ENCODE data around the gene SLC9B2. TPM values are rescaled to one million over a fixed set of nuclear protein-coding genes. Genes with fewer than 3 reads are reported as not detected.

SLC9B2 gene
- polyA plus RNA-seq, 1 experiment, result 10.1 TPM

DNA sequence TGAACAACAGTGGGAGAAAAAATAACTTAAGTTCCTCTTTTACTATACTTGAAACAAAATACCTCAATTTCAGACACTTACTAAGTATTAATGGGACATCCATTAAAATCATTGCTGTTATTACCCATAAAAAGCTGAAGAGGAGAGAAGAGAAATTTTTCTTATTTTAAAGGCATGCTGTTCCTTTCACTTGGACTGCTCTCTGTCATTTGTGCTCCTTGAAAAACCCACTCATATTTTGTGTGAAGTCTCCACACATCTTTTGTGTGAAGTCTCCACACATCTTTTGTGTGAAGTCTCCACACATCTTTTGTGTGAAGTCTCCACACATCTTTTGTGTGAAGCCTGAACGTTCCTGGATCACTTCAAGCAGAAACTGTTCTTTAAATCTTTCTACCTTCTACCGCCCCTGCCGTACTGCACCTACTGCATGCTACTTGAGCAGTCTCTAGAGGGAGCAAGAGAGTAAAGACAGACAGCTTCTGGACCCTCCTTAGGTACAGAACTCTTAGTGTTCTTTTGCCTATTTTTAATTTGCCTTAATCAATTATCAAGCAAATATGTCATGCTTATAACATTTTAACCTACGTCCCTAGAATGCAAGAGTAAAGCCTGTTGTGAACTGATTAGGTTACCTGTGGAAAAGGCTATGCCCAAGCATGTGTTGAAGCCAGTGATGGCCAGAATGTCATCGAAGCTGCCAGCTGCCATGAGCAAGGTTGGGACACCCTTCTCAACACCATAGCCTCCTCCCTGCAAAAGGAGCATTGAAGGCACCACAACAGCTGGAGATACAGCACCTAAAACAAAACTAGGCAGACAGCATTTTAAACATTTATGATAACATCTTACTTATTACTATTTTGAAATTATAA is 29.9 kb downstream of the SLC9B2 start:
- no peaks in the 10 kb centered on the region for H3K9me3 ChIP-seq (ENCODE audit: control insufficient read depth, insufficient read depth, low read length)
- H3K27me3 ChIP-seq (ENCODE audit: control insufficient read depth, insufficient read depth, low read length), result no peaks in the 10 kb centered on the region
- POLR2A ChIA-PET, result no interaction called here
- CTCF ChIA-PET, result interaction anchor here (0.6 to 5.3 kb wide), 12 partner anchors 9 to 358 kb away, joined by 3 to 44 read pairs (median 4); no protein-coding TSS in a partner anchor
- TF ChIP-seq, protein P1, sequence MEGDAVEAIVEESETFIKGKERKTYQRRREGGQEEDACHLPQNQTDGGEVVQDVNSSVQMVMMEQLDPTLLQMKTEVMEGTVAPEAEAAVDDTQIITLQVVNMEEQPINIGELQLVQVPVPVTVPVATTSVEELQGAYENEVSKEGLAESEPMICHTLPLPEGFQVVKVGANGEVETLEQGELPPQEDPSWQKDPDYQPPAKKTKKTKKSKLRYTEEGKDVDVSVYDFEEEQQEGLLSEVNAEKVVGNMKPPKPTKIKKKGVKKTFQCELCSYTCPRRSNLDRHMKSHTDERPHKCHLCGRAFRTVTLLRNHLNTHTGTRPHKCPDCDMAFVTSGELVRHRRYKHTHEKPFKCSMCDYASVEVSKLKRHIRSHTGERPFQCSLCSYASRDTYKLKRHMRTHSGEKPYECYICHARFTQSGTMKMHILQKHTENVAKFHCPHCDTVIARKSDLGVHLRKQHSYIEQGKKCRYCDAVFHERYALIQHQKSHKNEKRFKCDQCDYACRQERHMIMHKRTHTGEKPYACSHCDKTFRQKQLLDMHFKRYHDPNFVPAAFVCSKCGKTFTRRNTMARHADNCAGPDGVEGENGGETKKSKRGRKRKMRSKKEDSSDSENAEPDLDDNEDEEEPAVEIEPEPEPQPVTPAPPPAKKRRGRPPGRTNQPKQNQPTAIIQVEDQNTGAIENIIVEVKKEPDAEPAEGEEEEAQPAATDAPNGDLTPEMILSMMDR (IDR thresholded peaks at IDR 0.05; ENCODE audit: low read depth, low read length), result peak; percentile 79
- no peak overlapping the region for H3K4me3 ChIP-seq (ENCODE audit: low read depth, low read length)
- H3K27ac ChIP-seq (ENCODE audit: low read depth, low read length), result no peak overlapping the region
- DNase-seq (ENCODE audit: low read depth, low spot score), result no peak

DNA sequence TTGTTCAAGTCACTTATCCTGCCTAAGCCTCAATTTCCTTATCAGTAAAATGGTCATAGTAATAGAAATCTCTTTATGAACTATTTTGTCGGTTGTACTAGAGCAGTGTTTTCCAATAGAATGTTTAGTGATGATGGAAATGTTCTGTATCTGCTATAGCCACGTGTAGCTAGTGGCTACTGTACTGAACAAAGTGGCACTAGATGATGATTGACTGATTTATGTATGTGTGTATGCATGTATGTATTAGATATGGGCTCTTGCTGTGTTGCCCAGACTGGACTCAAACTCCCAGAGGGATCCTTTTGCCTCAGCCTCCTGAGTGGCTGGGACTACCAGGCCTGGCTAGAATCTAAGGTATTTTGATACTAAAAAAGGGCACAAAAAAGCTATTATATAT is 32.4 kb downstream of the SLC9B2 start:
- ChIA-PET CTCF (interaction anchor here (0.8 to 5.3 kb wide), 5 partner anchors 9 to 55 kb away, joined by 3 to 44 read pairs (median 4); partner anchors contain the start of gene BDH2), POLR2A (no interaction called here)
- H3K4me3 ChIP-seq (ENCODE audit: low read depth, low read length), result no peak overlapping the region
- no peaks in the 10 kb centered on the region for H3K27me3 ChIP-seq (ENCODE audit: control insufficient read depth, insufficient read depth, low read length)
- DNase-seq (ENCODE audit: low read depth, low spot score), result no peak
- TF ChIP-seq, protein P1 (IDR thresholded peaks at IDR 0.05; ENCODE audit: low read depth, low read length), result no peak
- no peaks in the 10 kb centered on the region for H3K9me3 ChIP-seq (ENCODE audit: control insufficient read depth, insufficient read depth, low read length)
- no peak overlapping the region for H3K27ac ChIP-seq (ENCODE audit: low read depth, low read length)

DNA sequence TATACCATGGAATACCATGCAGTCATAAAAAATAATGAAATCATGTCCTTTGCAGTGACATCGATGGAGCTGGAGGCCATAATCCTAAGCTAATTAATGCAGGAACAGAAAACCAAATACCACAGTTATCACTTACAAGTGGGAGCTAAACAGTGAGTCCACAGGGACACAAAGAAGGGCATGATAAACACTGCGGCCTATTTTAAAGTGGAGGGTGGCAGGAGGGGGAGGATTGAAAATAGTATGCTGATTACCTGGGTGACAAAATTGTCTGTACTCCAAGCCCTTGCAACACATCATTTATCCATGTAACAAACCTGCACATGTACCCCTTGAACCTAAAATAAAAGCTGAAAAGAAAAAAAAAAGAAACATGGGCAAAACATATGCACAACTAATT is 40.4 kb downstream of the SLC9B2 start:
- Histone ChIP-seq H3K9me3 (ENCODE audit: control insufficient read depth, insufficient read depth, low read length) (no peaks in the 10 kb centered on the region), H3K27me3 (ENCODE audit: control insufficient read depth, insufficient read depth, low read length) (no peaks in the 10 kb centered on the region), H3K27ac (ENCODE audit: low read depth, low read length) (no peak overlapping the region), H3K4me3 (ENCODE audit: low read depth, low read length) (no peak overlapping the region)
- no peak for DNase-seq (ENCODE audit: low read depth, low spot score)
- TF ChIP-seq, protein P1 (IDR thresholded peaks at IDR 0.05; ENCODE audit: low read depth, low read length), result no peak
- POLR2A ChIA-PET, result no interaction called here
- CTCF ChIA-PET, result interaction anchor here (0.9 kb wide), 1 partner anchor 415 kb away, joined by 3 read pairs; no protein-coding TSS in a partner anchor

DNA sequence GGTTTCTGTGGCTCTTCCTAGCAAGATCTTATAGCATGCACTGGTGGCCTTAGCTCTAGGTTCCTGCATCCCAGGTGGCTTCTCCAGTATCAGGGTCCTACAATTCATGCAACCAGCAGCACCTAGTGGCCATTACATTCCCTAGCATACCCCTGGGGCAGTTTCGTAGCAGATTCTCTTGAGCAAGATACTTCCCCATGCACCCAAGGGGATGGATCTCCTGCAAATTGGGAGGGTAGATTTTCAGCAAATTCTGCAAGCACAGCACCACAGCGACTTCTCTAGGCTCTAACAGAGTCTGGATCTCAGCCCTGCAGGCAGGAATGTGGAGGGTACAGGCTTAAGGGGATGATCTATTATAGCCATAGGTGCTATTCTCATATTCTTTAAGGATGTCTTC is 44.0 kb downstream of the SLC9B2 start:
- TF ChIP-seq, protein P1 (IDR thresholded peaks at IDR 0.05; ENCODE audit: low read depth, low read length), result peak; percentile 72
- Histone ChIP-seq H3K4me3 (ENCODE audit: low read depth, low read length) (no peak overlapping the region), H3K27me3 (ENCODE audit: control insufficient read depth, insufficient read depth, low read length) (no peaks in the 10 kb centered on the region), H3K9me3 (ENCODE audit: control insufficient read depth, insufficient read depth, low read length) (no peaks in the 10 kb centered on the region), H3K27ac (ENCODE audit: low read depth, low read length) (no peak overlapping the region)
- ChIA-PET POLR2A (interaction anchor here (1.2 kb wide), 1 partner anchor 44 kb away, joined by 3 read pairs; the partner anchor contains the start of gene SLC9B2), CTCF (interaction anchor here (0.6 to 1.3 kb wide), 13 partner anchors 9 to 602 kb away, joined by 3 to 8 read pairs (median 4); no protein-coding TSS in a partner anchor)
- DNase-seq (ENCODE audit: low read depth, low spot score), result no peak

DNA sequence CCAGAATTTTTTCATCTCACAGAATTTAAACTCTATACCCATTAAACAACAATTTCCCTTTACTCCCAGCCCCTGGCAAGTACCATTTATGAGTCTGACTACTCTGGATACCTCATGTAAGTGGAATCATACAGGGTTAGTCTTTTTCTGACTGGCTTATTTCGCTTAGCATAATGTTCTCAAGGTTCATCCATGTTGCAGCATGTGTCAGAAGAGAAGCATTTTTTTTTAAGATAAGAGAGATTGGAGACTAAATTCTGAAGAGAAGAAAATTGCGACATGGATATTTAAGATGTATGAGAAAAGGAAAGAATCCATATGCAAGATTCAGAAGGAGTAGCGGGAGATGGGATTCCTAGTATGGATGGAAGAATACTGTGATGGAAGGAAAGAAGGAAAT is 45.8 kb downstream of the SLC9B2 start:
- no peak for DNase-seq (ENCODE audit: low read depth, low spot score)
- ChIA-PET POLR2A (no interaction called here), CTCF (no interaction called here)
- Histone ChIP-seq H3K9me3 (ENCODE audit: control insufficient read depth, insufficient read depth, low read length) (no peaks in the 10 kb centered on the region), H3K4me3 (ENCODE audit: low read depth, low read length) (no peak overlapping the region), H3K27me3 (ENCODE audit: control insufficient read depth, insufficient read depth, low read length) (no peaks in the 10 kb centered on the region), H3K27ac (ENCODE audit: low read depth, low read length) (no peak overlapping the region)
- TF ChIP-seq, protein P1 (IDR thresholded peaks at IDR 0.05; ENCODE audit: low read depth, low read length), result no peak

All from AG04450 (cell line).